Stimulated activated CD4-positive, alpha-beta T cell treated with anti-CD3 and anti-CD28 coated beads, TNF-alpha, amount 100 ng/mL, for 24 hours (primary cell): Measurements from ENCODE around the gene NFKBIE.

ENCODE experiments used
- DNase-seq, 3 experiments: peaks; one replicate each; pipeline ENCODE4 v3.0.0-alpha.2; 2020; ENCODE audit warnings: low read depth in 3 of 3

Gene NFKBIE

GRCh38 chr6:44297063-44298038 lies 32.0 kb upstream of the NFKBIE start:
- peak; percentile 22 to 62 (median 38) for DNase-seq

GRCh38 chr6:44294832-44295791 lies 29.8 kb upstream of the NFKBIE start:
- DNase-seq = no peak

- no peak for DNase-seq
Observed at GRCh38 chr6:44292661-44293365, 27.5 kb upstream of the NFKBIE start.

- no peak for DNase-seq
Observed at GRCh38 chr6:44291841-44292240, 26.5 kb upstream of the NFKBIE start.

- no peak for DNase-seq
Observed at GRCh38 chr6:44289726-44290260, 24.4 kb upstream of the NFKBIE start.

- no peak for DNase-seq
Observed at GRCh38 chr6:44286747-44287146, 21.4 kb upstream of the NFKBIE start.

- DNase-seq = no peak
Observed at GRCh38 chr6:44286285-44286565, 20.9 kb upstream of the NFKBIE start.

GRCh38 chr6:44285552-44286284 lies 20.4 kb upstream of the NFKBIE start:
- DNase-seq = no peak

GRCh38 chr6:44284867-44285266 lies 19.5 kb upstream of the NFKBIE start:
- DNase-seq = no peak

GRCh38 chr6:44284121-44284520 lies 18.8 kb upstream of the NFKBIE start:
- no peak for DNase-seq

GRCh38 chr6:44278774-44279697 lies 13.7 kb upstream of the NFKBIE start:
- no peak for DNase-seq

GRCh38 chr6:44278315-44278714 lies 13.0 kb upstream of the NFKBIE start:
- DNase-seq = no peak

- no peak for DNase-seq
Observed at GRCh38 chr6:44277763-44278162, 12.4 kb upstream of the NFKBIE start.

GRCh38 chr6:44276667-44277640 lies 11.6 kb upstream of the NFKBIE start:
- DNase-seq = no peak

- no peak for DNase-seq
Observed at GRCh38 chr6:44275749-44276648, 10.6 kb upstream of the NFKBIE start.

- no peak for DNase-seq
Observed at GRCh38 chr6:44275271-44275748, 10.0 kb upstream of the NFKBIE start.

- DNase-seq = no peak
Observed at GRCh38 chr6:44273617-44274016, 8.3 kb upstream of the NFKBIE start.
